Pons (tissue), 1 donor: ENCODE measurements around the gene SIPA1L3.

Experiments used
- DNase-seq: peaks from one replicate; pipeline ENCODE4 v3.0.0-alpha.2; 2016; ENCODE audit warnings: low spot score

SIPA1L3 gene

DNA sequence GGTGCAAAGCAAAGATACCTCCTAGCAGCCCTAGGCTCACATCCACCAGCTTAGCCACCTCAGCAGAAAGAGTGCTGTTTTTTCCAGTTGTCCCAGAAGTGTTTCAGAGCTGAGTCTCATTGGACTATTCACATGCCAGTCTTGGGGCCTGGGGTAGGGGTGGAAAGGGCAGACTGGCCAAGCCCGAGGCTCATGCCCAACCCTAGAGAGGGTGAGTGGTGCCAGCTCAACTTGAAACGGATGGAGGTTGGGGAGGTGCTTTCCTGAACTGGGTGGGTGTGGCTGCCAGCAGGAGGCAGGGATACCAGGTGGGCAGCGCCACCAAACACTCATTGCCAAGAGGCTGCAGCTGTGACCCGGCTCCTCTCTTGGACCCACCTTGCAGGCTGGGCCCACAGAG, 200.1 kb downstream of the SIPA1L3 start:
- DNase-seq = no peak

DNA sequence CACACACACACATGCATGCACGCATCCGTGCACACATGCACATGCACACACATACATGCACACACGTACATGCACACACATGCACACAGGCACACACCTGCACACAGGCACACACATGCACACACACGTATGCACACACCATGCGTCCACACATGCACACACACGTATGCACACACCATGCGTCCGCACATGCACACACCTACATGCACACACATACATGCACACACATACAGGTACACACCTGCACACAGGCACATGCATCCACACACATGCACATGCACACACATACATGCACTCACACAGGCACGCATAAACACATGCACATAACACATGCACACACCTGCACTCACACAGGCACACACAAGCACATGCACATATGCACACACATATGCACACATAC, 204.9 kb downstream of the SIPA1L3 start:
- no peak for DNase-seq

DNA sequence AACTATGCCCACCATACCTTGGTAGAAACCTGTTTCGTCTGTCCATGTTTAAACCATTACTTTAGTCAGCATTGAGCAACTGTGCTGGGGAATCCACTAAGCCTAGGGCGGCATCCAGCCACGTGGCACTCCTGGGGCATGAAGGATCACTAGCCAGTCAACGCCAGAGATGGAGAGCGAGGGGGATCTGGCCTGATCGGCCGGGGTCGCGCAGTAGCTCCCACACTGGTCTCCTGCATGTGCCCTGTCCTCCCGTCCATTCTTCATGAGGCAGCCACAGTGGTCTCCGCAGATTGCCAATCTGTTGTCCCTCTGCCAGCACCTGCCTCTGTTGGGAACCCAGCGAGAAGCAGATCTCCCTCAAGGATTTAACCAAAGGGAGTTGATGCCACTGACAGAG, 207.6 kb downstream of the SIPA1L3 start:
- no peak for DNase-seq

DNA sequence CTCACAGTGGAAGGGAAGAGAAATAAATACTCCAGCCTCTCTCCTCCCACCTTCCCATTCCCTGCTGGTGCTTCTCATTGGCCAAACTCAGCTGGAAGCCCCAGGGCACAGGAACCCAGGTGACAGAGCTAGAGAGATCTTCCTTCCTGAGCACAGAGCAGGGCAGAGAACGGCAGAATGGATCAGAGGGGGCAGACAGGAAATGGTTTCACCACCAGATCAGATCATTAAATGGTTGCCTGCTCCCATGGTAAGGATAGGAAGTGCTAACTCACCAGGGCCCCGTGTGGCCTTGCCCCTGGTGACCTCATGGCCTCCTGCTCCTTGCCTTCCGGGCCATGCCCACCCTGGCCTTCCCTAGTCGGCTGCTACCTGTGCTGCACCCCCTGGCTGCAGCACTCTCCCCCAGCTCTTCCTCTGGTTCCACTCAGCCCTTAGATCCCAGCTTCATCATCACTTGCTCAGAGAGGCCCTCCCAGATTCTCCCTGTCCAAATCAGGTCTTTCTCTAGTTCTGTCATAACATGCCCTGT, 208.3 kb downstream of the SIPA1L3 start:
- DNase-seq = no peak

DNA sequence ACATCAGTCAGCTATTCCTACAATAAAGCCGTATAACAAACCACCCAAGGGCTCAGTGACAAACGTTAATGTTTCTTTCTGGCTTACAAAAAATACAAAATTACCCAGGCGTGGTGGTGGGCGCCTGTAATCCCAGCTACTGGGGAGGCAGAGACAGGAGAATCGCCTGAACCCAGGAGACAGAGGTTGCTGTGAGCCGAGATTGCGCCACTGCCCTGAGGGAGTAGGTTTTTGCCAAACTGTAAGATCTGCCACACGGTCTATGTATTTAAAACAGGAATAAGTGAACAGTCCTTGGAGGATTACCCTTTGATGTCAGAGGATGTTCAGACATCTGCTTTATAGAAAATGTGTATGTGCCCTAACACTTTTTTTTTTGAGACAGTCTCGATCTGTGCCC, 211.2 kb downstream of the SIPA1L3 start:
- no peak for DNase-seq

DNA sequence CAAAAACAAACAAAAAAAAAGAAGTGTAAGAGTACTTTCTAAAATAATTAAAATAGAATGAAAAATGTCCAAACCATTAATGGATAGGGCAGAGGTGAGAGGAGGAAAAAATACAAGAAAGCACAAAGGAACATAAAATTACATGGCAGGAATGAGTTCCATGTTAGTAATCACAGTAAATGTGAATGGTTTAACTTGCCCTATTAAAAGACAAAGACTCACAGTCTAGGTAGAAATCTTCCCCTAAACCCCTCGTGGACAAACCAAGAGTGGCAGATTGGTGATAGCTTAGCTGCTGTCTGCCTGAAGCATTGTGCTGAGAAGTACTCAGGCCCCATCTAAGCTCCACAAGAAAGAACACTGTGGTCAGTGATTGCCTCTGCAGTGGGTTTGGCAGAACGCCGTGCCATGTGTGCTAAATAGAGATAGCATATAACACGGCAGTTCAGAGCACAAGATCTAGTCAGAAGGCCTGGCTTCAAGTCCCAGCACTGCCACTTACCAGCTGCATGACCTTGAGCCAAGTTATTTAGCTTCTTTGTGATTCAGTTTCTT, 213.5 kb downstream of the SIPA1L3 start:
- no peak for DNase-seq

DNA sequence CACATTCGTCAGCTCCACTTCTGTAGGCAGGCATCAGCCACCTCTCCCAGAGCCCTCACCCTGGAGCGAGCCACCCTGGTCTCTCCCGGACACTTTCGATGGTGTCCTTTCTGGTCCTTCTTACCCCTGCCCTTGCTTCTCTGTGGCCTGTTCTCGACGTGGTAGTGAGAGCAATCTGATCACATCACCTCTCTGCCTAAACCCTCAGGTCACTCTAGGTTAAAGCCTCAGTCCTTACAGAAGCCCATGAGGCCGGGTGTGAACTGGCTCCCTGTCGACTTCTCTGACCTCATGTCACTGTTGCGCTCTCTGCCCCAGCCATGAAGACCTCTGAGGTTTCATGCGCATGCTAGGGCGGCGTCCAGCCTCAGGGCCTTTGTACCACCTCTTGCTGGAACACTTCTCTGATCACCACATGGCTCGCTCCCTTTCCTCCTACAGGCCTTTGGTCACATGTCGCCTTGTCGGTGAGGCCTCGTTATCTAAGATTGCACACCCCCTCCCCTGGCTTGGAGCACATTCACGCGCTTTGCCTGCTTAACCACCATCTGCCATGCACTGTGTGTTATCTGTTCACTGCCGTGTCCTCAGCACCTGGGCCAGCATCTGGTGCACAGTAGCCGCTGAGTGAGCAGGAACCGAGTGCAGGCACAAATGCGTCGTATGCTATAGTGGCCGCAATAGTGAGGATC, 215.5 kb downstream of the SIPA1L3 start:
- no peak for DNase-seq

DNA sequence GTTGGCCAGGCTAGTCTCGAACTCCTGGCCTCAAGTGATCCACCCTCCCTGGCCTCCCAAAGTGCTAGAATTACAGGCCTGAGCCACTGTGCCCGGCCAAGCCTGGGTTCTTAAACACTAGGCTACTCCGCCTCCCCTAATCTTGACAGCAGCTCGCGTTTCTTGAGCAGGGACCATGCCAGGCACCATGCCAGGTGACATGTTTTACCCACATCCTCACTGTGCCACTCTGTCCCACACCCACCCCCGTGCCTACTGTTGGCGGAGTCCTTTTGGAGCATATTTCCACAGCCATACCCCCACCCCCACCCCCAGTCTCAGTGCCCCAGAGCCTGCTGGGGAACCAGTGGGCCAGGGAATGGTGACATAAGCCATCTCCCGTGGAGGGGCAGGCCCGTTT, 218.2 kb downstream of the SIPA1L3 start:
- no peak for DNase-seq

DNA sequence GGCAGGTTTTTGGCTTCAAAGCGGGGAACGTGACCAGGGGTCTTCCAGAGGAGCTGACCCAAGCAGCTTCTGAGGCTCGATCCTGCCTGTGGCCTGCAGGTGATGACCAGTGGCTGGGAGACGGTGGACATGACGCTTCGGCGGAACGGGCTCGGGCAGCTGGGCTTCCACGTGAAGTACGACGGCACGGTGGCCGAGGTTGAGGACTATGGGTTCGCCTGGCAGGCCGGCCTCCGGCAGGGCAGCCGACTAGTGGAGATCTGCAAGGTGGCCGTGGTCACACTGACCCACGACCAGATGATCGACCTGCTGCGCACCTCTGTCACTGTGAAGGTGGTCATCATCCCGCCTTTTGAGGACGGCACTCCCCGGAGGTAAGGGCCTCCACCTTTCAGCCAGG, 223.4 kb downstream of the SIPA1L3 start:
- no peak for DNase-seq

DNA sequence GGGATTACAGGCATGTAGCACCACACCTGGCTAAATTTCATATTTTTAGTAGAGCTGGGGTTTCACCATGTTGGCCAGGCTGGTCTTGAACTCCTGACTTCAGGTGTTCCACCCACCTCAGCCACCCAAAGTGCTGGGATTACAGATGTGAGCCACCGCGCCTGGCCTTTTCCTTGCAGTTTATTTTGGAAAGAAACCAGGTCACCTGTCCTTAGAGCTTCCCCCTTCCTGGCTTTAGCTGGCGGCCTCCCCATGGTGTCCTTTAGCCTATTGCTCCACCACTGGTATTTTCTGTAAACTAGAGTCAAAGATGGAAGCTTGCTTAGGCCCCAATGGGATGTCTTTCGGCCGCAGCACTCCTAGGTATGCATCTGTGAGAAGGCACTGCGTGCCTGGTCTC, 225.8 kb downstream of the SIPA1L3 start:
- DNase-seq = no peak

DNA sequence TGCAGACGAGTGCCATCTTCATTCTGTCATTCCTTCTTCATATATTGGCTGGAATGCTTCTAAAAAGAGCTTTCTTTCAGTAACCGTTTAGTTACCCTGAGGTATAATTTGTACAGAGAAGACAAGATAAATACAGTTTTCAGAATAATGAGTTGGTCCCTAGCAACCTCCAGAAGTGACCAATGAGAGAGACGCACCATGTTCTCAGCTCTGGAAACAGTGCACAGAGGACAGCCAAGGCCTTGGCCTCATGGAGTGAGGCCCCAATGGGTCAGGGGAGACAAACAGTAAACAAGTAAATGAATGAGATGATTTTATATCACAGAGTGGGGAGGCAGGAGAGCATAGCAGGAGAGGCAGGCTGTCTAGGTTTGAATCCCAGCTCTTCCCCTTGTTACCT, 226.3 kb downstream of the SIPA1L3 start:
- no peak for DNase-seq

DNA sequence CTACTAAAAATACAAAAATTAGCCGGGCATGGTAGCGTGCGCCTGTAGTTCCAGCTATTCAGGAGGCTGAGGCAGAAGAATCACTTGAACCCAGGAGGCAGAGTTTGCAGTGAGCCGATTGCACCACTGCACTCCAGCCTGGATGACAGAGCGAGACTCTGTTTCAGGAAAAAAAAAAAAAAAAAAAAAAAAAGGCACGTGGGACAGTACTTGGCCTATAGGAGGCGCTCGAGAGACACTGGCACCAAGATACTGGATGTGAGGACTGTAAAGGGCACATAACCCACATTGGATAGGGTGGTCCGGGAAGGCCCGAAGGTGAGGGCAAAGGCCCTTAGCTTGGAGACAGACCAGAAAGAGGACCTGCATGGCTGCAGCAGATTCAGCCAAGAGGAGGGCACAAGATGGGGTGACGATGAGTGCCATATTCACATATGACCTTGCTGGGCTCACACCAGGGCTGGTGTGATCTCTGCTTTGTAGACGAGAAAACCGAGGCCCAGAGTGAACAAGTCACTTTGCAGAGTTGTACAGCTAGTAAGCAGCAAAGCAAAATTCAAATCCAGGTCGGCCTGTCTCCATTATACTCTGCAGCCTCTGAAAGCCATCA, 227.6 kb downstream of the SIPA1L3 start:
- no peak for DNase-seq

DNA sequence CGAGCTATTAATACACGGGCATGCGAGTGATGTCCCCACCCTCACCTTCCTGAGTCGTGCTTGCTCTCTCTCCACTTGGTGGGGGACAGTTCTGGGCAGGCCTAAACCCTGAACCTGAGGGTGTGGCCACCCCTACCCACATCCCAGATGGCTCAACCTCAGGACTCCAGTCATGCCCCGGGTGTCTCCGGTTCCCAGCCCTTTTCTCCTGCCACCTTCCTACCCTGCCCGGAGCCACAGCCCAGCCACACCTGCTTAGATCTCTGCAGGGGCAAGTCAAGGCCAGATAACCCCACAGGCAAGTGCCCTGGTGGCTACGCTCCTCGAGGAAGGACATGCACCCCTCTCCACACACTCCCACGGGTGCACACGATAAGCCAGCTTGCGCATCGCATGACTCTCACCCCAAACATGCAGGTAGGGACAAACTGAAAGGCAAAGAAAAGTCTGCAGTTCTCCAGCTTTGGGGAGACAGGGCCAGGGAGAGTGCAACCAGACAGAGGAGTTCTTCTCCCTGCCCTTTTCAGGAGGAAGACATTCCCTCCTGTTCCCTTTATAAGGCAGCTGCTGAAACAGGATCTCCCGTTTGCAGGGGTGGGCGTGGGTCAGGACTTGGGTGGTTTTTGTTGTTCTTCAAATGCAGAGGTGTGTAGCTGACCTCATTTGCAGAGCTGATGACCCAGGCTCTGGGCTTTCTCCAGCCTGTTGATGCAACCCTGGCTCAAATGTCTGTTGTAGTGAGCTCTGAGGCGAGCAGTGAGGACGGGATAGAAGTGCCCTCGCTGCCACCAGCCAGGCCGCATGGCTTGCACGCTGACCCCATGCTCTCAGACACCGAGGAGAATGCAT, 228.4 kb downstream of the SIPA1L3 start:
- no peak for DNase-seq

DNA sequence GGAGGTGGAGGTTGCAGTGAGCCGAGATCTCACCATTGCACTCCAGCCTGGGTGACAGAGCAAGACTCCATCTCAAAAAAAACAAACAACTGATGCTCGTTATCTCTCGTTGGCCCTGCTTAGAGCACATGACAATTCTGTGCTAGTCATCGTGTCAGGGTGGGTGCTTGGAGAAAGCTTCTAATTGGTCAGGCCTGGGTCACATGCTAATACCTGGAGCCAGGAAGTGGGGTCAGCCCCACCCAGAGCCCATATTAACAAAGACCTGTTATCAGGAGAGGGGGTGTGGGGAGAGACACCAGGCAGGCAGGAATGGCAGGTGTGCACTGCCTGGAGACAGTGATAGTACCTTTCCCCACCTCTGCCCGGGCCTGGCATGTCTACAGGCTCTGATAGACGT, 232.1 kb downstream of the SIPA1L3 start:
- no peak for DNase-seq

DNA sequence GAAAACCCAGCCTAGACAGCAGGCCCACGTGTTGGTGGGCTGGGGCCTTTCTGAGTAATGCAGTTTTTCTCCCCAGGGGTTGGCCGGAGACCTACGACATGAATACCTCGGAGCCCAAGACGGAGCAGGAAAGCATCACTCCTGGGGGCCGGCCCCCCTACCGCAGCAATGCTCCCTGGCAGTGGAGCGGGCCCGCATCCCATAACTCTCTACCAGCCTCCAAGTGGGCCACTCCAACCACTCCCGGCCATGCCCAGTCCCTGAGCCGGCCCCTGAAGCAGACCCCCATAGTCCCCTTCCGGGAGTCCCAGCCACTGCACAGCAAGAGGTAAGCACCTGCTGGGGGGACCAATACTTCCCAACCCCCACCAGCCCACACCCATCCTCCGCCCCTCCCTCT, 234.1 kb downstream of the SIPA1L3 start:
- no peak for DNase-seq

DNA sequence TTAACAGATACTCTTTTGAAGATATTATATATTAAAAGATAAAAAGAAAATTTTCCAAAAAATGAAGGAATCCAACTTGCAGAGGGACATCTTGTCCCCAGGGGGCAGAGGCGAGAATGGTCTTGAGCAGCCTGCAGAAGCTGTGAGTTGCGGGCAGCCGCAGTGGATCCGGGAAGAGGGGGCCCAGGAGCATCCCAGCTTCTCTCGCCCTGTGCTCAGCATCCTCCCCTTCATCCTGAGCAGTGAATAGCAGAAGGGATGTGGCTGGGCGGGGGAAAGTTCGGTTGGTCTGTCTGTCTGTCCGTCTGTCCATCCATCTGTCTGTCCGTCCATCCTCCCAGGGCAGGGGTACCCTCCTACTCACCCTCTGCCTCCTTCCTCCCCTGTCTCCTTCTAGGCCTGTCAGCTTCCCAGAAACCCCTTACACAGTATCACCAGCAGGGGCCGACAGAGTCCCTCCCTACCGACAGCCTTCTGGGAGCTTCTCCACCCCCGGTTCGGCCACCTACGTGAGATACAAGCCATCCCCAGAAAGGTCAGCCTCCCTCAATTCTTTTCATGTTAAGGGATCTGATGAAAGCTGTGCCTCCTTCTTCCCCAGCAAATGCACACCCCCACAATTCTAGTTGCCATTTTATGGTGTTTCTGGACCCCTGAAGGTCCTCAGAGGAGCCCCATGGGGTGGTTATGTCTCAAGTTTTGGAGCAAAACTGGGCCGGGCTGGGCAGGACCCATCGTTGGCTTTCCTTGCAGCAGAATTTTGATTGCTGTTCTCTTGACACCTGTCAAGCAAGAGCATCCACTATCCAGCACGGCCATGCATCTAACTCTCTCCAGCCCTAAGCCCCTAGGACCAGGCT, 235.4 kb downstream of the SIPA1L3 start:
- DNase-seq = peak; percentile 80

DNA sequence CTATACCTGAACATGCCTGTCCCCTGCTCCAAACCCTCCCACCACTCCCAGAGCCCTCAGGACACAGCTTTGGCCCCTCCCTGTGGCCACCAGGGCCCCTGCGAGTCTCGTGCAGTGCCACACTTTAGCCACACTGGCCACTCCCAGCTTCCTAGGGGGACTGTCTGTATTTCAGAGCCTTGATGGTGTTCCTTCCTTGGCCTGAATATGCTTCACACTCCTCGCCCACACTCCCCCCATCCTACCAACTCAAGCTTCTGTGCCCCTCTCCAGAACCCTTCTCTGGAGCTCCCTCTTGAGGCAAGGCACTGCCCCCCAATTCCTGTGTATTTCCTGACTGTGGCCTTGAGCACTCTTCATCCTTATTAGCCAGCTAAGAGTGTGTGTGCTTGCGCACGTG, 236.8 kb downstream of the SIPA1L3 start:
- DNase-seq = no peak

DNA sequence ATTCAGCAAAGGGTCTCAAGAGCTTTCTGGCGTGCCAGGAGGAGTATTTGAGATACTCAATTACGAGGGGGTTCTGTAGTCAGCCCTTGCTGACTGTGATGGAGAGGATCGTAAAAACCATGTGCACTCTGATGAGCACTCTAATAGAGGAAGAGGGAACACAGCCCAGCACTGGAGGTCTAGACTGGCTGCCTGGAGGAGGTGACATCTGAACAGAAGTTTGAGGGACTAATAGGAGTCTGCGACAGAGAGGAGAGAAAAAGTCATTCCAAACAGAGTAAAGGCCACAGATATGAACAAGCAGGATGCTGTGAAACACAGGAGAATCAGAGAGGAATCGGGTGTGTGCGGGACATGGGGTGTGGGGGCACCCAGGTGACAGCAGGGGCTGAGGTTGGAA, 237.7 kb downstream of the SIPA1L3 start:
- DNase-seq = no peak

DNA sequence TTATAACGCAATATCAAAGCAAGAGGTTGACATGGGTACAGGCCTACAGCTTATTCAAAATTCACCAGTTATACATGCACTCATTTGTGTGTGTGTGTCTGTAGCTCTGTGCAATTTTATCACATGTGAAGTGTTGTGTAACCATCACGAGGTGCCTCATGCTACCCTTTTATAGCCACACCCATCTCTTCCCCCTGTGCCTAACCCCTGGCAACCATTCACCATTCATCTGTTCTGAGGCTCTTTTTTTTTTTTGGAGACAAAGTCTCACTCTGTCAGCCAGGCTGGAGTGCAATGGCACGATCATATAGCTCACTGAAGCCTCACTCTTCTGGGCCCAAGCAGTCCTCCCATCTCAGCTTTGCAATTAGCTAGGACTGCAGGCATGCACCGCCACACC, 238.6 kb downstream of the SIPA1L3 start:
- peak; percentile 63 for DNase-seq

DNA sequence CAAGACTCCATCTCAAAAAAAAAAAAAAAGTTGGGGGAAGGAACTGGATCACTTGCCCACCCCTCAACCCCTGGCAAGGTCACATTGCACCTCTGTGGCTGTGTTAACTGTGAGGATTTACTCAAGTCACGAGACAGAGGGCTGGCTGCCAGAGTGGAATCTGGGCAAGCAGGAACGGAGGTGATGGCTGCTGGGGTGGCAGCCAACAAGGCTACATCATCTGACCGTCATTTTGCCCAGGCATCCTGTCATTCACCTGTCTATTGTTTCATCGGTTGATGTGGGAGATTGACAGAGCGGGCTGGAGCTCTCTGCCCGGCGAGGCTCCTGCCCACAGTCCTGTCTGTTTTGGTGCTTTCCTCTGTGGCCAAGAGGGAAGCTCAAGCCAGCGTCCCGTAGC, 241.3 kb downstream of the SIPA1L3 start:
- DNase-seq = no peak

DNA sequence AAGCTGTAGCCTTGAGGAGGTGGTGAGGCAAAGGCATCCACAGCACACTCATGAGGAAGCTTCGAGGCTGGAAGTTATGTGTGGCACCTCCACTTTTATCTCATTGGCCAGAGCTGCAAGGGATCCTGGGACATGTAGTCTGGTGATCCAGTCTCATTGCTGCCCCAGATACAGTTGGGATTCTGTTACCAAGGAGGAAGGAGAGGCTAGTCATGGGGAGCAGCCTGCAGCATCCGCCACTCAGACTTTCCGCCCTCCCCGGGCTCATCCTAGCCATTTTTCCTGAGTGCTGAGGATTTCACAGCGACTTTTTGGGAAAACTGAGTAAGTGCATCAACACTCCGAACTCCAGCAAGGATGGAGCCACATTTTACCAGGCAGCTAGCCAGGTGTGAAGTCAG, 242.7 kb downstream of the SIPA1L3 start:
- no peak for DNase-seq

DNA sequence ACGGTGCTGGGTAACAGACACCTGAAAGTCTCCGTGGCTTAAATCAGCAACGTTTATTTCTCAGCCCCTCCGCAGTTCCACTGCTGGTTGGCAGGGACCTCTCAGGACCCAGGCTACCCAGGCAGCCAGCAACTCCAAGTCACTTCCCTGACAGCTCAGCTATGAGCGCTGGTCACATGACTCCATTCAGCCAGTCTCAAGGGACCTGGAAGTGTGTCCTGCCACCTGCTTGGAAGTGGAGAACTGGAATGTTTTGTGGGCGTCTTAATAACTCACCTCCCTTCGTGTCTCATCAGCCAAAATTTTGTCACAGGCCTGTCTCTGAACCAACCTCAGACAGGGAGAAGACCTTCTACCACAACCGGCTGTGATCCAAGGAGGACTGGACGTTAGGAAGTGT, 244.2 kb downstream of the SIPA1L3 start:
- no peak for DNase-seq
